HG03139 (cell line): ENCODE results near the gene HMX1.

Experiments used
- ATAC-seq: cut with Tn5 transposase; IDR thresholded peaks from one replicate; pipeline ENCODE4 v1.9.1; 2021; ENCODE audit not compliant: unreplicated experiment

HMX1 gene

GRCh38 chr4:8910100-8910821 is 38.6 kb upstream of the HMX1 start:
- no peak for ATAC-seq

DNA sequence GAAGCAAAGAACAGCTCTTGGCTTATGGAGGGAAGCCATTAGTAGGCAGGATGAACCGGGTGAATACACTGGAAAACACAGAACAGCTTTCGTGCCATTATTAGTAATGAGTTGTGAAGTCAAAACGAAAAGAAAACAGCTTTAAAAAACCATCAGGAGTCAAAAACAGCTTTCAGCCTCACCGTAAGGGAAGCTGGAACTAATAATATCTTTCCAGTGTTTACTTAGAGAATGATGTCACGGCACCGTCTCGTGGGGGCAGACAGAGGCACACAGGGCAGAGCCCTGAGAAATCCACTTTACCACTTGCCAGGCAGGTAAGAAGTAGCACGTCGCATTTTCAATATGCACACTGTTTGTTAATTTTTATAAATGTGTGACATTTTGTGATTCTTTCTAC is 37.9 kb upstream of the HMX1 start:
- no peak for ATAC-seq

- ATAC-seq = no peak
These were observed 36.7 kb upstream of the HMX1 start for GRCh38 chr4:8908206-8908893.

DNA sequence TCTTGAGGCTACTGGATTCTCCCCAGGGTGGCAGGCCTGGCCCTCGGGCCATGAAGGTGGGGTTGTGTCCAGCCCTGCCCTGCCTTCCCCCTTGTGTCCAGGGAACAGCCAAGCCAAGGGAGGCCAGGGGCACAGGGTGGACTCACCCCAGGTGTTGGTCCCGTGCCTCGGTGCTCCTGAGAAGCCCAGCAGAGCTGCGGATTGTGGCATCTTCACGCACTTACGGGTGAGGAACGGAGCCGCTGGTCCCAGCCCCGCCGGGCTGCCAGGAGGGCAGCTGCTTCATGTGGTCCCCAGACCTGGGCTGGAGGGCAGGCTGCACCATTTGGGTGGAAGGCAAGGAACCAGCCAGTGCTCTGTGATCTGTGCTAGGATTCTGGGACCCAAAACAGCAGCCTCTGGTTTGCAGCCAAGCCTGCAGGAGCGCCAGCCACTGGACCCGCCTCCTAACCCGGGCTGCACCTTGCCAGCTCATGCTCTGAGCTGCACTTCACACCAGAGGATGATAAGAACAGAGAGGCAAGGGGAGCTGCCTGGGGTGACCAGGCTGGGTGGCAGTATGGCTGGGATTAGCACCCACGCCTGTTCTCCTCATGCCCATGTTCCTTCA is 36.1 kb upstream of the HMX1 start:
- no peak for ATAC-seq

DNA sequence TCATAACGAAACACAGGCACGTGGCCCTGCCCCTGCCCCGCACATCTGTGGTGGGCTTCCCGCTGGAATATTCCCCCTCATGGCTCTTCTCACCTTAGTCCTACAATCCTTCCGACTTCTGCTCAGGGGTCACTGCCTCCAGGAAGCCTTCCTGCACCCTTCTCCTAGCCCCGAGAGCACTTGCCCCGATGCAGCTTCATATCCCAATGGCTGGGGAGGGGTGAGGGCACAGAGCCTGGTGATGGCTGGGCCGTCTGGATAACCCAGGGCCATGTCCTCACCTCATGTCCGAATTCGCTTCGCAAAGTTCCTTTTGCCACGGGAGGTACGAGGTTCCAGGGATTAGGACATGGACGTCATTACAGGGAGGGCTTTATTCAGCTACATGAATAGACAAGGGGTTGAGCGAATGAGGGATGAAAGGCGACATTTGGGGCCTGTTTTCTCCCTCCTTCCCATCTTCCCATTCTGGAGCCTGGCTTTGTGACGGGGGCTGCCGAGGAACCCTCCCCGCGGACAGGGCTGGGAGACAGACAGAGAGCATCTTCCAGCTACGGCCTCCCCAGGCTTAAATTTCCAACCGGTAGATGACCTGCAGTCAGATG is 35.5 kb upstream of the HMX1 start:
- ATAC-seq = no peak

DNA sequence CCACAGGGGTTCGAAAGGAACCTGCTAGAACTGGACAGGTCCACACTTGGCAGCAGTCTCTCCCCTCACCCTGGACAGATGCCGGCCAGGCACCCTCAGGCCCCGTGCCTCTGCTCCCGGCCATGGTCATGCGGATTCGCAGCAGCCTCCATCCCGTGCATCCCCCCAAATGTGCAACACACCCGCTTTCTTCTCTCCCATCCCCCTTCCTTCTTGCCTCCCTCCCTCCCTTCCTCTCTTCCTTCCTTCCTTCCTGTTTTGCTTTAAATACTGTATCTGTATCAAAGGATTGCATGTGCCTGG is 35.0 kb upstream of the HMX1 start:
- ATAC-seq = no peak

GRCh38 chr4:8905773-8906667 is 34.4 kb upstream of the HMX1 start:
- no peak for ATAC-seq

GRCh38 chr4:8905226-8905772 is 33.7 kb upstream of the HMX1 start:
- ATAC-seq = no peak

DNA sequence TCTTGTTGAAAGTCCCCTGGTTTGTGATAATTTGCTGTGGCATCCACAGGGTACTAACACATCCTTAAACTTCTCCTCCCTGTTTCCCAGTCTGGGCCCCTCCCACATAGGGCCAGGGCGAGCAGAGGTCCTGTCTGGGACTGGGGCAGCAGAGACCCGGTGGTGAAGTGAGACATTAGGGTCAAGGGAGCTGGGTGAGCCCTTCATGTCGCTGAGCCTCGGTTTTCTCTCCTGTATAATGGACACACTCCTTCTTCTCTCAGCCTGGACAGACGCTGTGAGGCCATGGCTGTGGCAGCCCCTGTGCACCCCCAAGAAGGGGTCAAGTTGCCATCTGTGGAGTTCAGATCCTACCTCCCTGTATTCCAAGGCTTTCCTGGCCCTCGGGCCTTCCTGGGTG is 33.0 kb upstream of the HMX1 start:
- no peak for ATAC-seq

GRCh38 chr4:8904041-8904501 is 32.4 kb upstream of the HMX1 start:
- no peak for ATAC-seq

GRCh38 chr4:8901335-8901734 is 29.7 kb upstream of the HMX1 start:
- ATAC-seq = no peak

GRCh38 chr4:8900588-8900987 is 28.9 kb upstream of the HMX1 start:
- no peak for ATAC-seq

DNA sequence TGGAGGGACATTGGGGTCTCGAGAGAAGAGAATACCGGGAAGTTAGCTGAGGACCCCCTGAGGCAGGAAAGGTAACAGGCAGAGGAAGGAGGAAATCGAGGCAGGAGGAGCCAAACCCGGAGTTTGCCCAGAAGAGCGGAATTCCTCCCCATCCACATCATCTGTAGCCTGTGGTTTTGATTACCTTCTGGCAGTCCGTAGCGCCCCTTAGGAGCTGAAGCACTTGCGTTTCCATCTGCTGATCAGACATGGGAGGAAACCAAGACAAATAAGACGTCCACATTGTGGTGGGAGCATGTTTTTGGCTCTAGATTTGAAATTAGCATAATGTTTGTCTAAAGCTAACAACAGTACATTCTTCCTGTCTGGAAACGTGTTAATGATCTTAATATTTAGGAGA is 26.8 kb upstream of the HMX1 start:
- ATAC-seq = no peak

- ATAC-seq = no peak
These were observed 25.9 kb upstream of the HMX1 start for GRCh38 chr4:8897251-8898167.

DNA sequence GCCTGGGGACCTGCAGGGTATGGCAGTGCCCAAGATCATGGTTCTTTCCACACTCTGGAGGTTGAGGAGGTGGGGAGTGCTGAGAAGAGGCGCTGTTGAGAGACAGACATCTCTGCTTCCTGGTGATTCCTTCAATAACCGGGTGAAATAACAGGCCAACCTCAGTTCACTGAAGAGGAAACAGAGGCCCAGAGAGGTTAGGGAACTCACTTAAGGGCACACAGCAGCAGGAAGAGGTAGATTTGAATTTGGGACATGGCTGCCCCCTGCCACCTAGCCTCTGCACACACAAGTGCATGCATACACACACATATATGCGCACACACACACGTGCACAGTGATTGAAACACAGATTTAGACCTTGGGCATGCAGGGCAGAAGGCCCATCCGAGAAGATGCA is 24.9 kb upstream of the HMX1 start:
- ATAC-seq = no peak

GRCh38 chr4:8896071-8896470 is 24.4 kb upstream of the HMX1 start:
- no peak for ATAC-seq

DNA sequence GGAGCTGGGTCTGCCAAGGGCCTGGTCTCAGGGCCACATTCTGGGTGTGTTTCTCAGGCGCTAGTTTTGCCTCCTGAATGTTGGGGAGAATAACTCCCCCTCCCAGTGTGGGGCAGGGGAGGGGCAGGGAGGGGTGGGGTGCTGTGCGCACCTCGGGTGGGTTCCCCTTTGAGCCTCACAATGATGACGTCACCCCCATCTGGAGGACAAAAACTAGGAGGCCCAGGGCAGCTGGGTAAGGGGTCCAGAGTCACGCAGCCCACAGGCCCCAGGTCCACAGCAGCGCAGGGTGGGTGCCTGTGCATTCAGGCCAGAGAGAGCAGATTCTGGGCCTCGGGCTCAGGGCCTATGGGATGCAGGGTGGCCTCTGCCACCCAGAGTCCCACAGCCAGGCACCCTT is 23.7 kb upstream of the HMX1 start:
- no peak for ATAC-seq

DNA sequence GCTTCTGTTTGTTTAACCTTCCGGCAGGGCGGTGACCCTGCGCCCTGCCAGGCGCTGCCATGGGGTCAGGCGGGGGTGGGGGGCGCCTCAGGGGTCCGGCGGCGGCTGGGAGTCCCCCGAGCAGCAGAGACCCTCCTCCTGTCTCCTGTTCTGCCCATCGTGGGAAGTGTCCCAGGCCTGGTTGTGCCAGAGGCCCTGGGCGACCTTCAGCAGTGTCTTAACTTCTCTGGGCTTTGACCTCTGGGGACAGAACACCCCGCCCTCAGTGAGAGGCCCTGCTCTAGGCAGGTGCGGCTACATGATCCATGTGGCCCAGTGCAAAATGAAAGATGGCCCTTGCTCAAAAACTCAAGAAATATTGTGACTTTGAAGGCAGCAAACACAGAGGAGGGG is 22.8 kb upstream of the HMX1 start:
- ATAC-seq = no peak

GRCh38 chr4:8893624-8894423 is 22.2 kb upstream of the HMX1 start:
- no peak for ATAC-seq
